Fibroblast of mammary gland (primary cell): ENCODE measurements around the gene TMEM139.
"Not testable (repeated sequence)": the region's sequence is repeated elsewhere in the genome, so short reads cannot be mapped to it uniquely, and the experiment has no call there.

ENCODE experiments used
- DNase-seq: peaks from one replicate; pipeline ENCODE4 v3.0.0-alpha.2; 2010; ENCODE audit warnings: low read depth
- H3K4me3 ChIP-seq: 2 replicates; pipeline ENCODE4 v1.5.1; 2011; ENCODE audit warnings: low read depth, mild to moderate bottlenecking, low read length, moderate library complexity; ENCODE audit not compliant: control insufficient read depth
- CTCF ChIP-seq: conservative IDR thresholded peaks from 2 replicates; pipeline ENCODE4 v1.5.1; 2011; ENCODE audit warnings: low read depth, low read length, inconsistent platforms; ENCODE audit not compliant: control insufficient read depth, insufficient read depth

The TMEM139 gene

GRCh38 chr7:143256932-143257331, 27.8 kb upstream of the TMEM139 start:
- DNase-seq = no peak
- TF ChIP-seq CTCF = no peak
- H3K4me3 ChIP-seq = no peak overlapping the region

GRCh38 chr7:143257501-143257900, 27.3 kb upstream of the TMEM139 start:
- no peak for TF ChIP-seq CTCF
- no peak overlapping the region for H3K4me3 ChIP-seq
- DNase-seq = no peak

GRCh38 chr7:143258831-143259230, 25.9 kb upstream of the TMEM139 start:
- no peak overlapping the region for H3K4me3 ChIP-seq
- DNase-seq = no peak
- no peak for TF ChIP-seq CTCF

GRCh38 chr7:143259765-143260164, 25.0 kb upstream of the TMEM139 start:
- H3K4me3 ChIP-seq = no peak overlapping the region
- no peak for DNase-seq
- no peak for TF ChIP-seq CTCF

GRCh38 chr7:143261901-143262300, 22.9 kb upstream of the TMEM139 start:
- DNase-seq = no peak
- H3K4me3 ChIP-seq = no peak overlapping the region
- TF ChIP-seq CTCF = no peak

- TF ChIP-seq CTCF = no peak
- DNase-seq = peak; percentile 51
Observed at GRCh38 chr7:143263266-143264195, 21.2 kb upstream of the TMEM139 start, which contains the start of gene GSTK1. Gene GSTK1, plus strand, starts transcription at chr7:143263441. Its CDS starts 73 bp downstream, at chr7:143263514.

GRCh38 chr7:143264196-143264568, 20.6 kb upstream of the TMEM139 start:
- not testable (repeated sequence) for DNase-seq
- peak overlapping the region; percentile 89 for H3K4me3 ChIP-seq

More at GRCh38 chr7:143263266-143264195, 21.2 kb upstream of the TMEM139 start, which contains the start of gene GSTK1:
- peak within 1 kb of the TSS; percentile 89 for H3K4me3 ChIP-seq
